Cardiac muscle cell (in vitro differentiated cells and primary cell): ENCODE measurements around the gene ATP6V1G1. TPM values are rescaled to one million over a fixed set of nuclear protein-coding genes. Genes with fewer than 3 reads are reported as not detected.

Experiments
- DNase-seq, 2 donors: peaks; one replicate each; pipeline versions ENCODE4 v3.0.0 to v3.0.0-alpha.2; 2010 to 2017; ENCODE audit warnings: low read depth in 1 of 2, low spot score in 1 of 2
- H3K27ac ChIP-seq: fragments of 200-600 bp; sonication (generic); 2 replicates; pipeline ENCODE4 v1.5.1; 2016
- H3K27me3 ChIP-seq: fragments of 200-600 bp; sonication (generic); 2 replicates; pipeline ENCODE4 v1.6.0; 2016; ENCODE audit warnings: control low read depth
- H3K36me3 ChIP-seq: fragments of 200-600 bp; sonication (generic); 2 replicates; pipeline ENCODE4 v1.5.1; 2016; ENCODE audit warnings: control low read depth
- H3K4me1 ChIP-seq: fragments of 200-600 bp; sonication (generic); 2 replicates; pipeline ENCODE4 v1.8.1; 2017; ENCODE audit warnings: low read depth, mild to moderate bottlenecking, mixed run types
- H3K4me3 ChIP-seq: fragments of 200-600 bp; sonication (generic); 2 replicates; pipeline ENCODE4 v1.5.1; 2016; ENCODE audit warnings: mild to moderate bottlenecking
- H3K9me3 ChIP-seq: fragments of 200-600 bp; sonication (generic); 2 replicates; pipeline ENCODE4 v1.5.1; 2017; ENCODE audit warnings: low read depth, mild to moderate bottlenecking, control low read depth
- CTCF ChIP-seq: IDR thresholded peaks from 2 replicates; pipeline ENCODE4 v1.5.1; 2012; ENCODE audit warnings: low read depth, mild to moderate bottlenecking, low read length
- polyA plus RNA-seq: library from polyadenylated mRNA; unstranded; fragments of >200 nt; fragmentation: Nextera tagmentation; extraction: Ambion mirVana; gene quantifications from 2 replicates; pipeline ENCODE4 v1.2.1, GENCODE V29; 2016
- total RNA-seq: library from RNA; depleted of rRNA; stranded (reverse); fragments of >200 nt; gene quantifications from 2 replicates; pipeline ENCODE4 v1.2.3, GENCODE V29; 2016

The ATP6V1G1 gene
- total RNA-seq (270 and 315 TPM in 2 replicates), polyA plus RNA-seq (258 and 280 TPM in 2 replicates)

- Histone ChIP-seq H3K36me3 (peaks cover 1% of the 10 kb centered on the region), H3K9me3 (no peaks in the 10 kb centered on the region), H3K4me3 (peak within 1 kb of the TSS; percentile 85), H3K27me3 (no peaks in the 10 kb centered on the region), H3K27ac (peak within 1 kb of the TSS; percentile 98), H3K4me1 (peaks cover 23% of the 10 kb centered on the region)
- peak; percentile 100 for DNase-seq
- peak; percentile 27 for TF ChIP-seq CTCF
These were observed at the start of gene ATP6V1G1 for GRCh38 chr9:114587345-114588202. Gene ATP6V1G1, plus strand, starts transcription at chr9:114587769. Its CDS starts 70 bp downstream, at chr9:114587839.

- H3K27me3 ChIP-seq, result peaks cover 4% of the 10 kb centered on the region
- no peaks in the 10 kb centered on the region for H3K36me3 ChIP-seq
- no peaks in the 10 kb centered on the region for H3K4me1 ChIP-seq
- no peaks in the 10 kb centered on the region for H3K9me3 ChIP-seq
- H3K4me3 ChIP-seq, result no peak overlapping the region
- no peak for TF ChIP-seq CTCF
- DNase-seq, result no peak
- no peak overlapping the region for H3K27ac ChIP-seq
These were observed 49.3 kb upstream of the ATP6V1G1 start for GRCh38 chr9:114538241-114538640.

GRCh38 chr9:114539701-114540380, 47.7 kb upstream of the ATP6V1G1 start:
- no peaks in the 10 kb centered on the region for H3K4me1 ChIP-seq
- H3K9me3 ChIP-seq, result no peaks in the 10 kb centered on the region
- no peak overlapping the region for H3K27ac ChIP-seq
- peaks cover 5% of the 10 kb centered on the region for H3K27me3 ChIP-seq
- H3K36me3 ChIP-seq, result no peaks in the 10 kb centered on the region
- no peak for DNase-seq
- no peak for TF ChIP-seq CTCF
- no peak overlapping the region for H3K4me3 ChIP-seq

- no peak for TF ChIP-seq CTCF
- Histone ChIP-seq H3K9me3 (no peaks in the 10 kb centered on the region), H3K4me1 (no peaks in the 10 kb centered on the region), H3K36me3 (no peaks in the 10 kb centered on the region), H3K4me3 (no peak overlapping the region), H3K27ac (no peak overlapping the region), H3K27me3 (peaks cover 27% of the 10 kb centered on the region)
- DNase-seq, result no peak
These were observed 42.5 kb upstream of the ATP6V1G1 start for GRCh38 chr9:114545055-114545454.

- Histone ChIP-seq H3K4me3 (no peak overlapping the region), H3K4me1 (no peaks in the 10 kb centered on the region), H3K9me3 (no peaks in the 10 kb centered on the region), H3K36me3 (no peaks in the 10 kb centered on the region), H3K27me3 (peaks cover 27% of the 10 kb centered on the region), H3K27ac (no peak overlapping the region)
- no peak for DNase-seq
- TF ChIP-seq CTCF, result no peak
These were observed 40.7 kb upstream of the ATP6V1G1 start for GRCh38 chr9:114546851-114547250.
